SK-N-SH treated with all-trans-retinoic acid at 6 μM for 48 hours (cell line): ENCODE results near the gene EPHA6.

ENCODE experiments used
- CREB5 ChIP-seq: fragments of 250-450 bp; sonication (Bioruptor Pico); IDR thresholded peaks from 2 replicates; pipeline ENCODE4 v1.5.1; 2020; ENCODE audit warnings: low read depth, mild to moderate bottlenecking, moderate library complexity
- PPARA ChIP-seq: fragments of 250-450 bp; sonication (Bioruptor Pico); IDR thresholded peaks from 2 replicates; pipeline ENCODE4 v1.5.0; 2020; ENCODE audit warnings: mild to moderate bottlenecking, borderline replicate concordance
- RARB ChIP-seq: fragments of 250-450 bp; sonication (Bioruptor Pico); IDR thresholded peaks from 2 replicates; pipeline ENCODE4 v1.8.0; 2021; ENCODE audit warnings: mild to moderate bottlenecking, moderate library complexity
- ZC3H10 ChIP-seq: fragments of 250-450 bp; sonication (Bioruptor Pico); IDR thresholded peaks from 2 replicates; pipeline ENCODE4 v1.5.1; 2021; ENCODE audit warnings: mild to moderate bottlenecking, moderate library complexity
- ZFP30 ChIP-seq: fragments of 450-650 bp; formaldehyde crosslinking; IDR thresholded peaks from 2 replicates; pipeline ENCODE4 v1.5.0; 2022; ENCODE audit warnings: mild to moderate bottlenecking, moderate library complexity

DNA sequence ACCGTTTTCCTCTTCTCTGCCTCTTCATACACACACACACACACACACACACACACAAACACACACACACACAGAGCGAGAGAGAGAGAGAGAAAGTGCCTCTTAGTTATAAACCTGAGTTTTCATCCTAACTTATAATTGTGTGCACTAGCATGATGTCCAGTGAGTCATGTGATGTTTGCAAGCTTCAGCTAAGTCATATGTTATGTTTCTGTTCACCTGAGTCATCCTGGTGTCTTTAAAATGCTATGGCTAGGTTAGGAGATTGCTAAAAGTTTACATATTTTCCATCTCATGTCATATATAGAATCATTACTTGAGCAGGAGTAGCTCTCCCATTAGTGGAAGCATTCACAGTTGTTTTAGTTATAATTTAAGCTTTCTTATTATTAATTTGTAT lies 155.8 kb downstream of the EPHA6 start:
- TF ChIP-seq ZC3H10 (CRISPR knock-in tag) (no peak), RARB (CRISPR knock-in tag) (no peak), PPARA (CRISPR knock-in tag) (no peak), CREB5 (CRISPR knock-in tag) (no peak), ZFP30 (CRISPR knock-in tag) (no peak)
